HG03558 (cell line): ENCODE data around the gene ACBD5.
A peak's percentile ranks its signal among the peaks of the same experiment; 100 is the strongest.
"Not testable (repeated sequence)": the region's sequence is repeated elsewhere in the genome, so short reads cannot be mapped to it uniquely, and the experiment has no call there.

Experiments
- ATAC-seq: cut with Tn5 transposase; IDR thresholded peaks from one replicate; pipeline ENCODE4 v1.9.1; 2021; ENCODE audit warnings: moderate number of reproducible peaks; ENCODE audit not compliant: unreplicated experiment; ENCODE audit errors: extremely low read depth

Gene ACBD5

GRCh38 chr10:27241652-27242472 lies 1.3 kb upstream of the ACBD5 start:
- ATAC-seq = peak; percentile 54

GRCh38 chr10:27241010-27241651 lies 534 bp upstream of the ACBD5 start:
- ATAC-seq = no peak

- not testable (repeated sequence) for ATAC-seq
Observed at GRCh38 chr10:27237531-27237930, 3.1 kb downstream of the ACBD5 start.

- ATAC-seq = not testable (repeated sequence)
Observed at GRCh38 chr10:27236589-27237128, 3.9 kb downstream of the ACBD5 start.

- no peak for ATAC-seq
Observed at GRCh38 chr10:27235706-27236105, 4.9 kb downstream of the ACBD5 start.

GRCh38 chr10:27230022-27230421 lies 10.6 kb downstream of the ACBD5 start:
- ATAC-seq = no peak

- no peak for ATAC-seq
Observed at GRCh38 chr10:27225642-27226257, 14.8 kb downstream of the ACBD5 start.

- ATAC-seq = no peak
Observed at GRCh38 chr10:27225011-27225590, 15.5 kb downstream of the ACBD5 start.

- no peak for ATAC-seq
Observed at GRCh38 chr10:27223964-27224363, 16.6 kb downstream of the ACBD5 start.

- no peak for ATAC-seq
Observed at GRCh38 chr10:27207350-27207749, 33.2 kb downstream of the ACBD5 start.

- no peak for ATAC-seq
Observed at GRCh38 chr10:27203806-27204205, 36.8 kb downstream of the ACBD5 start.

- ATAC-seq = no peak
Observed at GRCh38 chr10:27197980-27198620, 42.5 kb downstream of the ACBD5 start.

GRCh38 chr10:27192284-27192683 lies 48.3 kb downstream of the ACBD5 start:
- ATAC-seq = no peak

GRCh38 chr10:27190508-27190907 lies 50.1 kb downstream of the ACBD5 start:
- no peak for ATAC-seq

GRCh38 chr10:27188897-27189296 lies 51.7 kb downstream of the ACBD5 start:
- no peak for ATAC-seq

- ATAC-seq = no peak
Observed at GRCh38 chr10:27188259-27188658, 52.3 kb downstream of the ACBD5 start.

GRCh38 chr10:27169849-27170248 lies 70.7 kb downstream of the ACBD5 start:
- no peak for ATAC-seq

GRCh38 chr10:27158421-27158820 lies 82.2 kb downstream of the ACBD5 start:
- ATAC-seq = no peak

- no peak for ATAC-seq
Observed at GRCh38 chr10:27157150-27157549, 83.4 kb downstream of the ACBD5 start.

GRCh38 chr10:27156566-27156965 lies 84.0 kb downstream of the ACBD5 start:
- ATAC-seq = not testable (repeated sequence)
